ENCODE results near the gene AP3S2.

DNA sequence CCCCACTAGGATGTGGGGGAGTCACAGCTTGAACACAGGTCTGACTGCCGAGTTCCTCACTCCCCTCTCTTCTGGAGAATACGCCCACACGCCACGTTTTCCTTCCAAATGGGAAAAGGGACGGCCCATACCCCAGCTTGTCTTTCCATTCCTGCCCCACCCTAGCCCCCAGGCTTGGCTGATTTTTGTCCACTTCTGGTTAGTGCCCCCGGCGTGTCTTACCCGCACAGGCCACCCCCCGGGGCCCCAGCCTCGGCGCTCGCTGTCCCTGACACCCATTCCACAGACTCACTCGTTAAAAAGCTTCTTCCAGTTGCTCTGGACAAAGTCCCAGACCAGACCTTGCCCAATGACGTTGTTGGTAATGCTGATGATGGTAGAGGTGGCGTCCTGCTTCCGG lies 103.1 kb downstream of the AP3S2 start:
- TF ChIP-seq, protein P1, sequence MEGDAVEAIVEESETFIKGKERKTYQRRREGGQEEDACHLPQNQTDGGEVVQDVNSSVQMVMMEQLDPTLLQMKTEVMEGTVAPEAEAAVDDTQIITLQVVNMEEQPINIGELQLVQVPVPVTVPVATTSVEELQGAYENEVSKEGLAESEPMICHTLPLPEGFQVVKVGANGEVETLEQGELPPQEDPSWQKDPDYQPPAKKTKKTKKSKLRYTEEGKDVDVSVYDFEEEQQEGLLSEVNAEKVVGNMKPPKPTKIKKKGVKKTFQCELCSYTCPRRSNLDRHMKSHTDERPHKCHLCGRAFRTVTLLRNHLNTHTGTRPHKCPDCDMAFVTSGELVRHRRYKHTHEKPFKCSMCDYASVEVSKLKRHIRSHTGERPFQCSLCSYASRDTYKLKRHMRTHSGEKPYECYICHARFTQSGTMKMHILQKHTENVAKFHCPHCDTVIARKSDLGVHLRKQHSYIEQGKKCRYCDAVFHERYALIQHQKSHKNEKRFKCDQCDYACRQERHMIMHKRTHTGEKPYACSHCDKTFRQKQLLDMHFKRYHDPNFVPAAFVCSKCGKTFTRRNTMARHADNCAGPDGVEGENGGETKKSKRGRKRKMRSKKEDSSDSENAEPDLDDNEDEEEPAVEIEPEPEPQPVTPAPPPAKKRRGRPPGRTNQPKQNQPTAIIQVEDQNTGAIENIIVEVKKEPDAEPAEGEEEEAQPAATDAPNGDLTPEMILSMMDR (IDR thresholded peaks at IDR 0.05; ENCODE audit: control extremely low read depth in 1 of 3, insufficient read depth in 1 of 3, low read depth in 1 of 3, low read length in 3 of 3), result no peak
- TF ChIP-seq JUND (IDR thresholded peaks at IDR 0.05; ENCODE audit: low read length), result no peak
- no peak for TF ChIP-seq POLR2A (IDR thresholded peaks at IDR 0.05; ENCODE audit: control extremely low read depth in 1 of 2, low read depth in 2 of 2, low read length in 2 of 2)
- TF ChIP-seq TAF1 (IDR thresholded peaks at IDR 0.05; ENCODE audit: low read depth, low read length), result no peak
- no peak for TF ChIP-seq POU5F1 (IDR thresholded peaks at IDR 0.05; ENCODE audit: low read depth, low read length)
- TF ChIP-seq EZH2 (IDR thresholded peaks at IDR 0.05; ENCODE audit: low read depth, low read length, severe bottlenecking), result no peak
- TF ChIP-seq SP1 (IDR thresholded peaks at IDR 0.05; ENCODE audit: low read depth, low read length), result no peak
- TF ChIP-seq POLR2AphosphoS5 (IDR thresholded peaks at IDR 0.05; ENCODE audit: low read depth, low read length), result no peak
- no peak for TF ChIP-seq HDAC6 (IDR thresholded peaks at IDR 0.05; ENCODE audit: low read depth, low read length)
- TF ChIP-seq RFX5 (IDR thresholded peaks at IDR 0.05; ENCODE audit: borderline replicate concordance, low read depth, low read length), result no peak
- no peak for TF ChIP-seq EGR1 (IDR thresholded peaks at IDR 0.05; ENCODE audit: borderline replicate concordance, low read depth, low read length)
- TF ChIP-seq, protein P2, sequence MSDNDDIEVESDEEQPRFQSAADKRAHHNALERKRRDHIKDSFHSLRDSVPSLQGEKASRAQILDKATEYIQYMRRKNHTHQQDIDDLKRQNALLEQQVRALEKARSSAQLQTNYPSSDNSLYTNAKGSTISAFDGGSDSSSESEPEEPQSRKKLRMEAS (IDR thresholded peaks at IDR 0.05), result no peak
- TF ChIP-seq PHF8 (conservative IDR thresholded peaks at IDR 0.05; ENCODE audit: low read depth, low read length), result no peak
